Natural killer cell (primary cell): ENCODE data around the gene ZBTB25. TPM values are rescaled to one million over a fixed set of nuclear protein-coding genes. Genes with fewer than 3 reads are reported as not detected.

Experiments
- ATAC-seq, 3 donors: fragments of 150-1000 bp in 2 of 3; fragments of 200-7000 bp in 1 of 3; cut with Tn5 transposase; 1 replicate in 1 of 3; 2 replicates in 2 of 3; pipeline ENCODE4 v1.10.0; 2021; ENCODE audit warnings: mild to moderate bottlenecking in 2 of 3, moderate library complexity in 2 of 3
- DNase-seq, 2 donors: peaks; one replicate each; pipeline versions ENCODE4 v3.0.0 to v3.0.0-alpha.2; 2013 to 2021; ENCODE audit warnings: mixed read lengths in 1 of 2
- H3K27ac ChIP-seq: one replicate; pipeline ENCODE4 v1.5.1; 2013; ENCODE audit warnings: mild to moderate bottlenecking, low read length
- H3K27me3 ChIP-seq: one replicate; pipeline ENCODE4 v1.6.1; 2013; ENCODE audit warnings: low read length; ENCODE audit not compliant: control insufficient read depth, insufficient read depth
- H3K36me3 ChIP-seq: one replicate; pipeline ENCODE4 v1.6.1; 2013; ENCODE audit warnings: low read length; ENCODE audit not compliant: control insufficient read depth, insufficient read depth
- H3K4me1 ChIP-seq: one replicate; pipeline ENCODE4 v1.6.1; 2013; ENCODE audit warnings: low read length; ENCODE audit not compliant: control insufficient read depth, insufficient read depth
- H3K4me3 ChIP-seq: one replicate; pipeline ENCODE4 v1.5.1; 2013; ENCODE audit warnings: low read length
- H3K9me3 ChIP-seq: one replicate; pipeline ENCODE4 v1.6.1; 2013; ENCODE audit warnings: low read length; ENCODE audit not compliant: control insufficient read depth, insufficient read depth
- H3K27ac Mint-ChIP-seq, 2 donors: one replicate each; pipeline ENCODE4 v1.8.0; 2022; ENCODE audit warnings: mild to moderate bottlenecking in 2 of 2, mixed read lengths in 2 of 2, moderate library complexity in 1 of 2
- H3K27me3 Mint-ChIP-seq, 2 donors: one replicate each; pipeline ENCODE4 v1.8.0; 2022; ENCODE audit warnings: low read depth in 2 of 2, mixed read lengths in 2 of 2
- H3K36me3 Mint-ChIP-seq: one replicate; pipeline ENCODE4 v1.8.0; 2022; ENCODE audit warnings: mixed read lengths
- H3K4me1 Mint-ChIP-seq, 2 donors: one replicate each; pipeline ENCODE4 v1.8.0; 2022; ENCODE audit warnings: mixed read lengths in 2 of 2
- H3K4me3 Mint-ChIP-seq: one replicate; pipeline ENCODE4 v1.8.0; 2022; ENCODE audit warnings: mild to moderate bottlenecking, moderate library complexity, mixed read lengths
- H3K9me3 Mint-ChIP-seq, 2 donors: one replicate each; pipeline ENCODE4 v1.8.0; 2022; ENCODE audit warnings: mixed read lengths in 2 of 2
- CTCF ChIP-seq: fragments of 200-600 bp; IDR thresholded peaks from one replicate; pipeline ENCODE4 v1.8.0; 2022; ENCODE audit warnings: antibody characterized with exemption
- WGBS: methylation state at CpG from one replicate; pipeline ENCODE4 v1.1.7; 2013; ENCODE audit warnings: missing lambda C conversion rate; ENCODE audit not compliant: insufficient coverage; 5-methylcytosine and 5-hydroxymethylcytosine counted together
- intact Hi-C: fragments of 100-400 bp; cut with micrococcal nuclease; formaldehyde crosslinking; loops from one replicate; pipeline ENCODE4 v1.14.2; 2022
- total RNA-seq, 4 donors: library from RNA; stranded (reverse); fragments of 120-200 nt in 1 of 4; gene quantifications; one replicate each; pipeline versions ENCODE4 v1.2.3 to v1.2.4, GENCODE V29; 2013 to 2022

Gene ZBTB25
- total RNA-seq, 3 donors from 2014 or later (not counting 1 experiment from before 2014, with no cell fraction given): 29.7 to 36.7 (median 31.1) TPM

- Mint-ChIP-seq H3K4me3 (peak overlapping the region; percentile 100), H3K4me1 (peaks cover 34 to 39% of the 10 kb centered on the region in 2 donors), H3K27me3 (peaks cover 13 to 25% of the 10 kb centered on the region in 2 donors), H3K9me3 (no peaks in the 10 kb centered on the region), H3K27ac (peak overlapping the region in 1 of 2 donors; percentile 27), H3K36me3 (no peaks in the 10 kb centered on the region)
- H3K27ac ChIP-seq: no peak overlapping the region
- 16% methylated on average over 61 of the region's 61 CpGs for WGBS
- no peak for ATAC-seq
- intact Hi-C loops: loop anchor here (2.0 kb wide), 1 partner anchor 95 kb away; no protein-coding TSS in a partner anchor
- peaks cover 11% of the 10 kb centered on the region for H3K9me3 ChIP-seq
- H3K27me3 ChIP-seq: peaks cover 9% of the 10 kb centered on the region
- no peak overlapping the region for H3K4me3 ChIP-seq
- peaks cover 34% of the 10 kb centered on the region for H3K4me1 ChIP-seq
- TF ChIP-seq CTCF: no peak
- peak in 1 of 2 donors; percentile 41 for DNase-seq
- H3K36me3 ChIP-seq: no peaks in the 10 kb centered on the region
Observed at GRCh38 chr14:64541972-64542835, 38.6 kb upstream of the ZBTB25 start.

DNA sequence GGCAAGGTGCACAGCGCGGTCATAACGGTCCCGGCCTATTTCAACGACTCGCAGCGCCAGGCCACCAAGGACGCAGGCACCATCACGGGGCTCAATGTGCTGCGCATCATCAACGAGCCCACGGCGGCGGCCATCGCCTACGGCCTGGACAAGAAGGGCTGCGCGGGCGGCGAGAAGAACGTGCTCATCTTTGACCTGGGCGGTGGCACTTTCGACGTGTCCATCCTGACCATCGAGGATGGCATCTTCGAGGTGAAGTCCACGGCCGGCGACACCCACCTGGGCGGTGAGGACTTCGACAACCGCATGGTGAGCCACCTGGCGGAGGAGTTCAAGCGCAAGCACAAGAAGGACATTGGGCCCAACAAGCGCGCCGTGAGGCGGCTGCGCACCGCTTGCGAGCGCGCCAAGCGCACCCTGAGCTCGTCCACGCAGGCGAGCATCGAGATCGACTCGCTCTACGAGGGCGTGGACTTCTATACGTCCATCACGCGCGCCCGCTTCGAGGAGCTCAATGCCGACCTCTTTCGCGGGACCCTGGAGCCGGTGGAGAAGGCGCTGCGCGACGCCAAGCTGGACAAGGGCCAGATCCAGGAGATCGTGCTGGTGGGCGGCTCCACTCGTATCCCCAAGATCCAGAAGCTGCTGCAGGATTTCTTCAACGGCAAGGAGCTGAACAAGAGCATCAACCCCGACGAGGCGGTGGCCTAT, 37.8 kb upstream of the ZBTB25 start:
- peaks cover 11% of the 10 kb centered on the region for H3K9me3 ChIP-seq
- intact Hi-C loops: loop anchor here (2.0 kb wide), 1 partner anchor 95 kb away; no protein-coding TSS in a partner anchor
- H3K36me3 ChIP-seq: no peaks in the 10 kb centered on the region
- Mint-ChIP-seq H3K4me3 (peak overlapping the region; percentile 100), H3K4me1 (peaks cover 34 to 44% of the 10 kb centered on the region in 2 donors), H3K27ac (peak overlapping the region in 1 of 2 donors; percentile 27), H3K27me3 (peaks cover 13 to 25% of the 10 kb centered on the region in 2 donors), H3K9me3 (no peaks in the 10 kb centered on the region), H3K36me3 (no peaks in the 10 kb centered on the region)
- ATAC-seq: no peak
- TF ChIP-seq CTCF: no peak
- peaks cover 34% of the 10 kb centered on the region for H3K4me1 ChIP-seq
- no peak overlapping the region for H3K27ac ChIP-seq
- no peak overlapping the region for H3K4me3 ChIP-seq
- H3K27me3 ChIP-seq: peaks cover 9% of the 10 kb centered on the region
- peak in 1 of 2 donors; percentile 56 for DNase-seq
- WGBS: 26% methylated on average over 73 of the region's 73 CpGs

GRCh38 chr14:64540208-64541202, 36.9 kb upstream of the ZBTB25 start, which contains the start of gene HSPA2:
Gene HSPA2, plus strand, starts transcription at chr14:64540741. Its CDS starts 109 bp downstream, at chr14:64540850.
- H3K27ac Mint-ChIP-seq: peak within 1 kb of the TSS; percentile 91 to 93
- no peaks in the 10 kb centered on the region for H3K9me3 Mint-ChIP-seq
- peak within 1 kb of the TSS; percentile 100 for H3K4me3 Mint-ChIP-seq
- intact Hi-C loops: loop anchor here (1.0 to 2.0 kb wide), 2 partner anchors 37 to 96 kb away; partner anchors contain the start of gene ZBTB25
- peak; percentile 64 for TF ChIP-seq CTCF
- peaks cover 34 to 44% of the 10 kb centered on the region in 2 donors for H3K4me1 Mint-ChIP-seq
- H3K27me3 Mint-ChIP-seq: peaks cover 13 to 25% of the 10 kb centered on the region in 2 donors
- H3K36me3 Mint-ChIP-seq: no peaks in the 10 kb centered on the region
- no peaks in the 10 kb centered on the region for H3K36me3 ChIP-seq
- H3K4me3 ChIP-seq: peak within 1 kb of the TSS; percentile 96
- peak within 1 kb of the TSS; percentile 61 for H3K27ac ChIP-seq
- 7% methylated on average over 79 of the region's 79 CpGs for WGBS
- ATAC-seq (peak; percentile 91 to 97 (median 91)), DNase-seq (peak; percentile 94 to 97)
- H3K27me3 ChIP-seq: peaks cover 9% of the 10 kb centered on the region
- H3K4me1 ChIP-seq: peaks cover 34% of the 10 kb centered on the region
- H3K9me3 ChIP-seq: peaks cover 11% of the 10 kb centered on the region
